MCF 10A (cell line): ENCODE results near the gene EPG5. TPM values are rescaled to one million over a fixed set of nuclear protein-coding genes. Genes with fewer than 3 reads are reported as not detected.

Experiments
- BruUV-seq: library from RNA; stranded (reverse); fragments of 400-500 nt; replicated peaks from 2 replicates; lab custom pipeline; 2021; lab: Mats Ljungman, UMichigan
- CTCF ChIA-PET: fragments of 300-600 bp; sonication (Branson Sonifier 250); formaldehyde crosslinking; extraction: SDS; loops from one replicate; lab custom pipeline; 2021; ENCODE audit warnings: antibody characterized with exemption, inconsistent platforms; lab: Yijun Ruan, JAX
- POLR2A ChIA-PET: fragments of 300-600, 350-650 bp; sonication (Branson Sonifier 250); formaldehyde crosslinking; extraction: SDS; loops from one replicate; lab custom pipeline; 2020; ENCODE audit warnings: antibody characterized with exemption, inconsistent platforms; lab: Yijun Ruan, JAX
- DNase-seq: peaks from one replicate; pipeline ENCODE4 v3.0.0-alpha.2; 2018; ENCODE audit not compliant: unreplicated experiment
- H3K27ac Mint-ChIP-seq: one replicate; pipeline ENCODE4 v1.8.0; 2022; ENCODE audit warnings: mild to moderate bottlenecking, low read depth, mixed read lengths; ENCODE audit not compliant: unreplicated experiment
- H3K27me3 Mint-ChIP-seq: one replicate; pipeline ENCODE4 v1.8.0; 2022; ENCODE audit warnings: mixed read lengths; ENCODE audit not compliant: insufficient read depth, unreplicated experiment
- H3K36me3 Mint-ChIP-seq: one replicate; pipeline ENCODE4 v1.8.0; 2022; ENCODE audit warnings: mild to moderate bottlenecking, moderate library complexity, mixed read lengths; ENCODE audit not compliant: insufficient read depth, unreplicated experiment
- H3K4me1 Mint-ChIP-seq: one replicate; pipeline ENCODE4 v1.8.0; 2022; ENCODE audit warnings: mixed read lengths; ENCODE audit not compliant: insufficient read depth, unreplicated experiment
- H3K4me3 Mint-ChIP-seq: one replicate; pipeline ENCODE4 v1.8.0; 2022; ENCODE audit warnings: mild to moderate bottlenecking, moderate library complexity, mixed read lengths; ENCODE audit not compliant: unreplicated experiment
- H3K9me3 Mint-ChIP-seq: one replicate; pipeline ENCODE4 v1.8.0; 2022; ENCODE audit warnings: mixed read lengths; ENCODE audit not compliant: unreplicated experiment
- CTCF ChIP-seq: fragments of 200-600 bp; IDR thresholded peaks from one replicate; pipeline ENCODE4 v1.8.0; 2022; ENCODE audit warnings: antibody characterized with exemption, mild to moderate bottlenecking; ENCODE audit not compliant: unreplicated experiment
- intact Hi-C: fragments of 100-400 bp; cut with micrococcal nuclease; formaldehyde crosslinking; loops from 2 replicates; pipeline ENCODE4 v1.14.1; 2022
- total RNA-seq: library from RNA; stranded (reverse); gene quantifications from 2 replicates; pipeline ENCODE4 v1.2.3, GENCODE V29; 2022

EPG5 gene
- total RNA-seq, 1 experiment from 2014 or later, result 19.4 TPM

DNA sequence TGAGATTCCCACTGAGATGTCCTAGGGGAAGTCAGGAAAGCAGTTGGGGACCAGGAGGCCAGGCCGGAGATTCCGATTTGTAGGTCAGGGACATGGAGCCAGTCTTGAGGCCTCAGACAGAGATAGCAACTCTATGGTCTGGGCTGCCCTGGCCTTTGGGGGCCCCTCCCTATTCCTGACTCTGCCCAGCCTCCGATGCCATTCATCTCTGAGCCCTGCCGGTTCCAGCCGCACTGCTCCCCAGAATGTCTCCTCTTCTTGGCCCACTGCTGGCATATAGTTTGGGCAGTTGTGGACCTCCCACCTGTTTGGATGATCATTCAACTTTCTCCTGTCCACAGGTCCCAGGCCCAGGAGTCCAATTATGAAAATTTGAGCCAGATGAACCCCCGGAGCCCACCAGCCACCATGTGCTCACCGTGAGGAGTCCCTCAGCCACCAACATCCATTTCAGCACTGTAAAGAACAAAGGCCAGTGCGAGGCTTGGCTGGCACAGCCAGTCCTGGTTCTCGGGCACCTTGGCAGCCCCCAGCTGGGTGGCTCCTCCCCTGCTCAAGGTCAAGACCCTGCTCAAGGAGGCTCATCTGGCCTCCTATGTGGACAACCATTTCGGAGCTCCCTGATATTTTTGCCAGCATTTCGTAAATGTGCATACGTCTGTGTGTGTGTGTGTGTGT is 125.2 kb downstream of the EPG5 start:
- no peaks in the 10 kb centered on the region for H3K9me3 Mint-ChIP-seq
- no TSS peak for BruUV-seq
- no peak for TF ChIP-seq CTCF
- POLR2A ChIA-PET, result no interaction called here
- intact Hi-C loops, result no loop called here
- no peak for DNase-seq
- no peaks in the 10 kb centered on the region for H3K4me1 Mint-ChIP-seq
- H3K36me3 Mint-ChIP-seq, result peaks cover 6% of the 10 kb centered on the region
- H3K27me3 Mint-ChIP-seq, result no peaks in the 10 kb centered on the region
- no peak overlapping the region for H3K4me3 Mint-ChIP-seq
- CTCF ChIA-PET, result no interaction called here
- H3K27ac Mint-ChIP-seq, result no peak overlapping the region

DNA sequence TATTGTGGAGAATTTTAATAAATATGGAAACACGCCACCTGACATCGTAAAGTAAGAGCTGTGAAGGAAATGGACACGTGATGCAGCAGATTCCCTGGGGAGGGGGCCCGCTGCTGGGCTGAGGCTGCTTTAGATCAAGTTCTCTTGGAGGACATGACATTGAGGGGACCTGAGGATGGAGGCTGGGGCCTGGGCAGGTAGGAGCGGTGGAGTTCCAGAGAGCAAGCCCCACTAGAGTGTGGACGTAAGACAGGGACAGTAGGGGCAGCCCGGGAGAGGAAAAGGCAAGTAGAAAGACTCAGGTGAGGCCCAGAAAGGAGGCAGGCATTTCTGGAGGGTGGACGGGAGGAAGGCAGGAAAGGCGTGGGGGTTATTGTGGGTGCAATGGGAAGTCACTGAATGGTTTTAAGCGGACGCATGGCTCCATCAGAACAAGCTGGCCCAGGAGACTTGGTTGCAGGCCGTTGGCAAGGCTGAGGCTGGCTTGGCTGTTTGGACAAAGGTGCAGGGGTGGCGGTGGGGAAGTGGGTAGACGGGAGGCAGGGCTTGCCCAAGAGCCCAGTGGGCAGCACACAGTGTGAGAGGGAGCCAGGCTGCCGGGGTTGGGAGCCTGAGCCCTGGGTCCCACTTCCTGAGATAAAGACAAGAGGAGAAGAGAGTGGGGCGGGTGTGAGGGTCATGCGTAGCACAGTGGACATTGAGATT is 125.9 kb downstream of the EPG5 start:
- H3K4me1 Mint-ChIP-seq, result no peaks in the 10 kb centered on the region
- H3K4me3 Mint-ChIP-seq, result no peak overlapping the region
- DNase-seq, result no peak
- H3K27ac Mint-ChIP-seq, result no peak overlapping the region
- H3K9me3 Mint-ChIP-seq, result no peaks in the 10 kb centered on the region
- BruUV-seq, result no TSS peak
- no peak for TF ChIP-seq CTCF
- no peaks in the 10 kb centered on the region for H3K27me3 Mint-ChIP-seq
- H3K36me3 Mint-ChIP-seq, result peaks cover 6% of the 10 kb centered on the region
- POLR2A ChIA-PET, result interaction anchor here (0.6 kb wide), 1 partner anchor 104 kb away, joined by 3 read pairs; no protein-coding TSS in a partner anchor
- CTCF ChIA-PET, result interaction anchor here (0.7 to 1.0 kb wide), 2 partner anchors 220 to 260 kb away, joined by 3 read pairs; no protein-coding TSS in a partner anchor
- intact Hi-C loops, result no loop called here

DNA sequence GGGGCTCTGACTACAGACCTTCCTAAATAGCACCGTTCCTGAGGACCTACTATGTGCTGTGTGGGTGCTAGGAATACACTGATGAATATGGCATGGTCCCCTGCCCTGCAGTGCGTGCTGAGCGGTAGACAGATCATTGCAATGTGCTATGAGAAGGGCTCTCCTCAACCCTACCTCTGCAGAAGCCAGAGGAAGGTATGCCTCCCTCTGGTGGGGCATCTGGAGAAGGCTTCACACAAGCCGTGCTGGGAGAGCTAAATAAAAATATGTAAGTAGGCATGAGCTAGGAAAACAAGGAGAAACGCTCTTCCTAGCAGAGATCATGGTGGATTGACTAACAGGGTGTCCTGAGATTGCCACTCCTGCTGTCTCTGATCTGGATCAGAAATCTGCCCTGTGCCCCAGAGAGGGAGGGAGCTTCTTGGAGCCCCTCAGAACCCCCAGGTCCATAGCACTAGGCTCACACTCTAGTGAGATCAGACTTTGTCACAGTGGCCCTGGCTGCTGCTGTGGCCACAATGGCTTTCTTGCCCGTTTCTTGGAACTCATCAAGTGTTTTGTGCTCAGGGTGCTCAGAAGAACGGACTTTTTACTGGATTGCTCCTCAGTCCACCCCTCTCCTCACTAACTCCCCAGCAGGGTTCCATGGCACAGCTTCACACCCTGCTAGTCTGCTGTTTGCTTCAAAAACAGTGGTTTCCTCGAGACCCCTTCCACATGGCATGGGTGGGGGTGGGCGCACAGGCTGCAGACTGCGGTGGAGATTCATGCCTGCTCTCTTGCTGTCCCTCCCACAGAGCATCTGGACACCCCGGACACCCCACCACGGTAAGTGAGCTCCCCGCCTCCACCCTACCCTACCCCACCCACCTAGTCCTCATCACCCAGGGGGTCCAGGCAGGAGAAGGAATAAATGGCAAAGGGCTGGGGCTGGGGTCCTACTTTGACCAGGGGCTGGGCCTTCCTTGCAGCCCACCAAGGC is 127.4 kb downstream of the EPG5 start:
- CTCF ChIA-PET, result interaction anchor here (0.5 to 1.8 kb wide), 23 partner anchors 9 to 289 kb away, joined by 3 to 13 read pairs (median 4); partner anchors contain the start of gene SLC14A1

More for the DNA sequence above, 127.4 kb downstream of the EPG5 start:
- peak; percentile 71 for DNase-seq
- Mint-ChIP-seq H3K27me3 (peaks cover 13% of the 10 kb centered on the region), H3K4me3 (no peak overlapping the region), H3K27ac (no peak overlapping the region), H3K4me1 (no peaks in the 10 kb centered on the region), H3K36me3 (peaks cover 6% of the 10 kb centered on the region), H3K9me3 (no peaks in the 10 kb centered on the region)
- no TSS peak for BruUV-seq
- intact Hi-C loops, result loop anchor here (1.0 to 2.0 kb wide), 5 partner anchors 41 to 148 kb away; no protein-coding TSS in a partner anchor
- TF ChIP-seq CTCF, result peak; percentile 48
- POLR2A ChIA-PET, result interaction anchor here (0.6 to 0.7 kb wide), 2 partner anchors 329 to 1120 kb away, joined by 3 read pairs; no protein-coding TSS in a partner anchor
